HepG2 (cell line): ENCODE data around the gene MCM8.

Source experiments
- ELF4 ChIP-seq: sonication (generic); formaldehyde crosslinking; IDR thresholded peaks from 2 replicates; pipeline ENCODE4 v1.5.0; 2020; ENCODE audit warnings: missing genetic modification reagents, mild to moderate bottlenecking, moderate library complexity, borderline replicate concordance
- POLR2A ChIP-seq, 2 experiments: IDR thresholded peaks; 2 replicates each; pipeline ENCODE4 v1.6.1; 2011; ENCODE audit warnings: low read depth in 2 of 2, low read length in 2 of 2, mild to moderate bottlenecking in 1 of 2, moderate library complexity in 1 of 2; ENCODE audit not compliant: insufficient read depth in 1 of 2
- PRPF4 ChIP-seq: fragments of 200-400 bp; formaldehyde crosslinking; IDR thresholded peaks from 2 replicates; pipeline ENCODE4 v1.6.1; 2016; ENCODE audit warnings: low read length, low read depth; ENCODE audit not compliant: poor library complexity, severe bottlenecking
- TAF1 ChIP-seq: sonication (generic); formaldehyde crosslinking; IDR thresholded peaks from 2 replicates; pipeline ENCODE4 v1.4.0; 2020; ENCODE audit warnings: missing genetic modification reagents
- ZFP1 ChIP-seq: IDR thresholded peaks from 2 replicates; pipeline ENCODE4 v1.6.1; 2016
- ZNF263 ChIP-seq: sonication (generic); formaldehyde crosslinking; IDR thresholded peaks from 2 replicates; pipeline ENCODE4 v1.4.0; 2020; ENCODE audit warnings: missing genetic modification reagents
- ZNF709 ChIP-seq: sonication (generic); formaldehyde crosslinking; IDR thresholded peaks from 2 replicates; pipeline ENCODE4 v1.5.0; 2020; ENCODE audit warnings: mild to moderate bottlenecking, missing genetic modification reagents
- ZSCAN12 ChIP-seq: sonication (generic); formaldehyde crosslinking; IDR thresholded peaks from 2 replicates; pipeline ENCODE4 v1.9.0; 2021; ENCODE audit warnings: mild to moderate bottlenecking, missing genetic modification reagents
- TF ChIP-seq, protein P1 (sequence below): sonication (generic); formaldehyde crosslinking; IDR thresholded peaks from 2 replicates; pipeline ENCODE4 v1.4.0; 2020; ENCODE audit warnings: low read depth, mild to moderate bottlenecking, missing genetic modification reagents
- TF ChIP-seq, protein P2 (sequence below): sonication (generic); formaldehyde crosslinking; IDR thresholded peaks from 2 replicates; pipeline ENCODE4 v1.8.1; 2023; ENCODE audit warnings: missing genetic modification reagents, mild to moderate bottlenecking, borderline replicate concordance
- TF ChIP-seq, protein P3 (sequence below): sonication (generic); formaldehyde crosslinking; IDR thresholded peaks from 2 replicates; pipeline ENCODE4 v1.5.0; 2020; ENCODE audit warnings: missing genetic modification reagents

DNA sequence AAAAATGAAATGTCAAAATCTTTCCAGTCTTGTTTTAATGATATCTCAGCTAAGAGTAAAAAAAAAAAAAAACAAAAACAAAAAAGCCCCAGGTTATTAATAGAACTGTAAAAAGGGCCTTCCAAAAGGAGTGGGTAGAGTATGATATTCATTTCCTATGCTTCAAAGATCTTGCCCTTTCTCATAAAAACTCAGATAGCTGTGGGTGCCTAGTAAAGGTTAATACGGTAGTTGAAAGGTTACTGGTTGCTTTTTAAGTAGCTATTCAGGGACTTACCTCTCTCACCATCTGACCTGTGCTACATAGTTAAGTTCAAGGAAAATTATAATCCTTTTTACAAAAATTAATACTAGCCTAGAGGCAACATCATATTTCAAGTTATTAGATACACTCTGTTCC, 15.1 kb upstream of the MCM8 start:
- TF ChIP-seq POLR2A (IDR thresholded peaks at IDR 0.05; ENCODE audit: insufficient read depth in 1 of 2, low read depth in 2 of 2, low read length in 2 of 2) (no peak), ZSCAN12 (CRISPR knock-in tag) (no peak), TAF1 (no peak), PRPF4 (no peak), ZNF709 (CRISPR knock-in tag) (no peak), ZNF263 (CRISPR knock-in tag) (no peak), ZFP1 (CRISPR knock-in tag) (no peak), ELF4 (CRISPR knock-in tag) (no peak)
- TF ChIP-seq, protein P1, sequence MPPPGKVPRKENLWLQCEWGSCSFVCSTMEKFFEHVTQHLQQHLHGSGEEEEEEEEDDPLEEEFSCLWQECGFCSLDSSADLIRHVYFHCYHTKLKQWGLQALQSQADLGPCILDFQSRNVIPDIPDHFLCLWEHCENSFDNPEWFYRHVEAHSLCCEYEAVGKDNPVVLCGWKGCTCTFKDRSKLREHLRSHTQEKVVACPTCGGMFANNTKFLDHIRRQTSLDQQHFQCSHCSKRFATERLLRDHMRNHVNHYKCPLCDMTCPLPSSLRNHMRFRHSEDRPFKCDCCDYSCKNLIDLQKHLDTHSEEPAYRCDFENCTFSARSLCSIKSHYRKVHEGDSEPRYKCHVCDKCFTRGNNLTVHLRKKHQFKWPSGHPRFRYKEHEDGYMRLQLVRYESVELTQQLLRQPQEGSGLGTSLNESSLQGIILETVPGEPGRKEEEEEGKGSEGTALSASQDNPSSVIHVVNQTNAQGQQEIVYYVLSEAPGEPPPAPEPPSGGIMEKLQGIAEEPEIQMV (CRISPR knock-in tag), result no peak
- TF ChIP-seq, protein P2, sequence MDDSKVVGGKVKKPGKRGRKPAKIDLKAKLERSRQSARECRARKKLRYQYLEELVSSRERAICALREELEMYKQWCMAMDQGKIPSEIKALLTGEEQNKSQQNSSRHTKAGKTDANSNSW (CRISPR knock-in tag), result no peak
- TF ChIP-seq, protein P3, sequence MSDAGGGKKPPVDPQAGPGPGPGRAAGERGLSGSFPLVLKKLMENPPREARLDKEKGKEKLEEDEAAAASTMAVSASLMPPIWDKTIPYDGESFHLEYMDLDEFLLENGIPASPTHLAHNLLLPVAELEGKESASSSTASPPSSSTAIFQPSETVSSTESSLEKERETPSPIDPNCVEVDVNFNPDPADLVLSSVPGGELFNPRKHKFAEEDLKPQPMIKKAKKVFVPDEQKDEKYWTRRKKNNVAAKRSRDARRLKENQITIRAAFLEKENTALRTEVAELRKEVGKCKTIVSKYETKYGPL (CRISPR knock-in tag), result no peak
